Stimulated activated CD8-positive, alpha-beta memory T cell treated with anti-CD3 and anti-CD28 coated beads, Interleukin-12 subunit alpha, Interleukin-12 subunit beta, amount 100 ng/mL, for 1 hour (primary cell): ENCODE measurements around the gene TMEM106C.
A peak's percentile ranks its signal among the peaks of the same experiment; 100 is the strongest.

Experiments used
- DNase-seq: peaks from one replicate; pipeline ENCODE4 v3.0.0-alpha.2; 2020; ENCODE audit warnings: low read depth

TMEM106C gene

DNA sequence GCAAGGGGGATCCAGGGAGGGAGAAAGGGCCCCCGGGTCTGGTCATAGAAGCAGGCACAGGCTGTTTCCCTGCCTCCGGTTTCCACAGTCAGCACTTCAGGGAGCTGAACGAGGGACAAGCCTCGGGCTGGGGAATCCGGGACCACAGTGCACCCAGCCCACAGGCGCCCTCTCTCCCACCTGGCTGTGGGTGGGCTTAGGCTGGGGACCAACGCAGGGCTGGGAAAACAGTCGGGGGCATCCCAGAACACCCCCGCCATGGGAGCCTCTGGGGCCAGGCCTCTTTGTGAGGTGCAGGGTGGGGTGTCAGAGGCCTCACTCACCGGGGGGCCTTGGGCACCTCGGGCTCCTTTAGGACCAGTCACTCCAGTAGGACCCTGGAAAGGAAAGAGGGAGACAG lies 16.3 kb downstream of the TMEM106C start:
- no peak for DNase-seq

DNA sequence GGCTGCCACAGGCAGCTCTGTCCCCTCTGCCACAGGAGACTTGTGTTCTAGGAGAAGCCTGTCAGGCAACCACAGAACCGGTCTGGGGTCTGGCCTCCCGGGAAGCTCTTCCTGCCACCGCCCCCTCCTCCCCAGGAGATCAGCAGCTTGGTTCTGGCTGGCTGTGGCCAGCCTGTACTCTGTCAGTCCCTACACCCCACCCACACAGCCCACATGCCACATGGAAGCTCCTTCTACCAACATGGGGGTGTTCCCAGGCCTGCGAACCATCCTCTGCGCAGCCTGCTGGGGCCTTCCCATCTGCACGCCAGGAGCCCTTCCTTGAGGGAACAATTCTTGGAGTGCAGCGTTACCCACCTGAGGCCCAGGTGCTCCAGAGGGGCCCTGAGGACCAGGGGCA lies 16.8 kb downstream of the TMEM106C start:
- no peak for DNase-seq

DNA sequence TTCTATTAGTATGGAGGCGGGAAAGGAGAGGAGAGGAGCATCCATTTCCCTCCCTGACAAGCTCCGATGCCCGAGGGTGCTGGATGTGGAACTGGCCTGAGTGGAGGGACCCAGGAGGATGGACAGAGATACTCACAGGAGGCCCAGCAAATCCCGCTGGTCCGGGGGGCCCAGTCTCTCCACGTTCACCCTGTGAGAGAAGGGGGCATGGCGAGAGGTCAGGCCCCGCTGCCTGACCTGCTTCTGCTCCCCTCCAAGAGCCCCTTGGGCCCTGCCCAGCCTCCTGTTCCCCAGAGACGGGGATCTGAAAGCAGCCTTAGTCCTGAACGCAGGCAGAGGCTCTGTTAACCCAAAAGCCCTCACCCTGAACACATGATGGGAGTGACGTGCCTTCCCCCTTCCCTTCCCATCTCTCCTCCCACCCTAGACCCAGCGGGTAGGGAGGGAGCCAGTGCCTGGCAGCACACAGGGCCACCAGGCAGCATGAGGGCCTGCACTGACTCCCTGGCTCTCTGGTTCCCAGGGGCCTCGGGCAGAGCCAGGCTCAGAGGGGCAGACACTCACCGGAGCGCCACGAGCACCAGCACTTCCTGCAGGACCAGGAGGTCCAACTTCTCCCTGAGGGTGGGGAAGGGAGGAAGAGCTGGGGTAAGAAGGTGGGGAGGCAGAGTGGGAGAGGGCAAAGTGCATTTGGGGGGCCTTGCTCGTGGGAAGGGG lies 17.5 kb downstream of the TMEM106C start:
- DNase-seq, result no peak

DNA sequence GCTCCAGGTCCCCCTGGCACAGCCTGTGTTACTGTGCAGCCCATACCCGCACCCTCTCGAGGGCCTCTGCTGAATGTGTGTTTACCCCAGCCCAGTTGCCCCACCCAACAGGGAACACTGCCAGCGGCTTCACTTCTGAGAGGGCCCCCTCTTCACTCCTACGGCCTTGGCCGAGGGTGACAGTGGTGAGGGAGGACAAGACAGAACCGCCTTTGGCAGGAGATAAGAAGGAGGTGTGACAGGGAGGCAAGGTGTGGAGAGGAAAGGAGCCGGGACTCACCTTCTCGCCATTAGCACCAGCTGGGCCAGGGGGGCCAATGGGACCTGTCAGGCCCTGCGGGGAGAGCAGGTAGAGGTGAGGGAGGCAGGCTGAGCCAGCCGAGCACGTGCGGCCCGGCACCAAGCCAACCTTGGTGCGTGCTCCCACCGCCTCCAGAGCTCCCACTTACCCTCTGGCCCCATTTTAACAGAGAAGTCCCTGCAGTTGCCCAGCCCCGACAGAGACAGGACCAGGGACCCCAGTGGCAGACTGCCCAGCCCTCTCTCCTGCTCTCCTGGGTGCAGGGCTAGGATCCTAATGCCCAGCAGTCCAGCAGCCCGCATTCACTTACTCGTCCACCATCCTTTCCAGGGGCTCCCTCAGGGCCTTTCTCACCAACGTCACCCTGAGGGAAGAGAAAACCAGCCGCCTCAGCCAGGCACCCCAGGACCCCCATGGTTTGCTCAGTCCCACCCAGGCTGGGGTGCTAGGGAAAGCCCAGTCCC lies 18.3 kb downstream of the TMEM106C start:
- no peak for DNase-seq

DNA sequence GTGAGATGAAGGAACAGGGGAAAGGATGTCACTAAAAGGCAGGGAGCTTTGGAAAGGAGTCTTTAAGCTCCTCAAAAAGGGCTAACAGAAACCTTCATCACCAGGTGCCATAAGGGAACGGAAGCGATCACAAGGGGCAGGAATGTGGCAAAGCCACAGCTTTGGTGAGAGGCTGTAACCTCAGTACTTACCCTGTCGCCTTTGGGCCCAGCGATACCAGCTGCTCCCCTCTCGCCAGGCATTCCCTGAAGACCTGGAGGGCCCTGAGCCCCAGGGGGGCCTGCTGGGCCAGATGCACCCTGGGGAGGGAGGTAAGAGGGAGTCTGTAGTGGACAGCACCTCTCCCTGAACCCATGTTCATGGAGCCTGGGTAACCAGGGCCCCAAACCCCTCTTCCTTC lies 18.9 kb downstream of the TMEM106C start:
- DNase-seq, result no peak

DNA sequence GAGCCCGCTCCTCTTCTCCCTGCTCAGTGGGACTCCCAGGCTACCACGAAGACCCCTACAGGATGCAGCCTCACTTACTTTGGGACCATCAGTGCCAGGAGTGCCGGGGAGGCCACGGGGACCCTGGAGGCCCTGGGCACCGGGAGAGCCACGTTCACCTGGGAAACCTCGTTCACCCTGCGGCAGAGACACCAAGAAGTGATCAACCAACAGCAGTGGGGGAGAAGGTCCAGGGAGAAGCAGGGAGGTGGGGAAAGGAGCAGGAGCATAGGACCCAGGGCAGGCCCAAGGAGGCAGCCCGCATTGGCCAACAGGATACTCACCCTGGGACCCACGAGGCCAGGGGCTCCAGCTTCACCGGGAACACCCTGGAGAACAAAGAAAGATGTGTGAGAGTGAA lies 19.4 kb downstream of the TMEM106C start:
- DNase-seq, result no peak

DNA sequence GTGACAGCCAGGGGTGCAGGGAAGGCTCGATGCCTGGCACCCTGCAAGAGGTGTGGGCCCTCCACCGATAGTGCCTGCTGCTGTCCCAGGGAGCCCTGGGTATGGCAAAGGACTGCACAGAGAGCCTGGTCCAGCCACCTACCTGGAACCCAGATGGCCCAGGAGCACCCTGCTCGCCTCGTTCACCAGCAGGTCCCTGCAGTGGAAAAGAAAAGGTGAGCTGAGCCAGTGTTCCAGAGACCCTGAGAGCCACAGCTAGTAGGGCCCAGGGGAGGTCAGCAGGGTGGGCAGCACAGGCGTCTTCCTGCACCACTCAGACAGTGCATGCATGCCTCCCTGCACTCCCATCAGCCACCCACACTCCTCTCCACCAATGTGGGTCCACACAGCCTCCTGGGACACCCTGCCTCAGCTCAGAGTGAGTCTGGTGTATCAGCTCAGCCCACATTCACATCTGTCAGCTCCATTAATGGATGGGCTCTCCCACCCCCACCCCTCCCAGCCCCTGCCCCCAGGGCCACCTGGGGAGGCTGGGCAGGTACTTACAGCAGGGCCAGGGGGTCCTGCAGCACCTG lies 20.2 kb downstream of the TMEM106C start:
- DNase-seq, result no peak

DNA sequence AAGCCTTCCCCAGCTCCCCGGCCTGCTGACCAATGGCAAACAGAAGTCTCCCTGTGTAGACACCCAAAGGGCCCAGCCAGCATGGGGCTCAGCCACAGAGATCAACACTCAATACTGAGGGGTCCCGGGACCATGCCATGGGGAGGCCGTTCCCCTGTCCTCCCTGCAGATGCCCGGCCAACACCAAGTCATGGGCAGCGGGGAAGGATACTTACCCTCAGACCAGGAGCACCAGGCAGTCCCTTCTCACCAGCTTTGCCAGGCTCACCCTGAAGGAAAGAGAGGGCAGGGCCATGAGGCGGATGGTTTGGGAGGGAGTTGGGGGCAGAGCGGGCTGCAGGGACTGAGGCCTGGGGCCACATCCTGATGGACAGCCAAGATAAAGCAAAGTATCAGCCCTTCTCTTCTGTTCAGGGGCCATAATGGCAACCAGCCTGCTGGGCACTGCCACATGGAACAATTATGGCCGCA lies 21.0 kb downstream of the TMEM106C start:
- no peak for DNase-seq

DNA sequence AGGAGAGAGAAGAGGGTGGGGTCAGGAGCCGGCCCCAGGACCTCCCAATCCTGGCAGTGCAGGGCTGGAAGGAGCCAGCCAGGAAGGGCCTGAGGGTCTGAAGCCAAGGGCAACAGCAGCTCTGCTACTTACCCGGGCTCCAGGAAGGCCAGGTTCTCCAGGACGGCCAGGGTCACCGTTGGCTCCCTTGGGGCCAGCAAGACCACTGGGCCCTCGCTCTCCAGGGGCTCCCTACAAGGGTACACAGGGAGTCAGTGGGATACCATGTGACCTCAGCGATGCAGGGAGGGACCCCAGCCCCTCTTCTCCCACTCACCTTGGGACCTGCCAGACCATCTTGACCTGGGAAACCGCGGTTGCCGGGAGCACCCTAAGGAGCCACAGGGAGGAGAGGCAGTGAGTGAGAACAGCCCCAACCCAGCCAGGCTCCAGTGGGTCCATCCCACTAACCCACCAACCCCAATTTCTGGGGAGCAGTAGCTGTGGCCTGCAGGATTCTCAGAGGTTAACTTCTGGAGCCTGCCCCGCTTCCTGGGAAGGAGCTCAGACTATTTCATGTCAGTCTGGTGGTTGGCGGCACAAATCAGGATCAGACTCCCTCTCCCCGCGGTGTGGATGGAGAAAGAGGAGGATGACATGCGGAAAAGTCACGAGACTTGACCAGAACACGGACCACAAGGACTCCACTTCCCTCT lies 22.3 kb downstream of the TMEM106C start:
- DNase-seq, result no peak

DNA sequence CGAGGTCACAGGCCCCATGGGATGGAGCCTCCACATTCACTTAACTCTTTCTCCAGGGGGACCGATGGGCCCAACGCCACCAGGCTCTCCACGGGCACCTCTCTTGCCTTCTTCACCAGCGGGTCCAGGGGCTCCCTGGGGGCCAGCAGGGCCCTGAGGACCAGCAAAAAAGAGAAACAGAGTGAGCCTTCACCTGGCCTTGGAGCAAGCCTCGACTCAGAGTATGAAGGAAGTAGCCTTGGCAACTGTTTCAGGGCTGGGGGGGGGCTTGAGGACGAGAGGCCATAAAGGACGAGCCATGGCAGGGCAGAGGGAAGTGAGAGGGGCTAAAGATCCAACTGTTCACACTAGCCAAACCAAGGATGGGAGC lies 22.9 kb downstream of the TMEM106C start:
- DNase-seq, result no peak

DNA sequence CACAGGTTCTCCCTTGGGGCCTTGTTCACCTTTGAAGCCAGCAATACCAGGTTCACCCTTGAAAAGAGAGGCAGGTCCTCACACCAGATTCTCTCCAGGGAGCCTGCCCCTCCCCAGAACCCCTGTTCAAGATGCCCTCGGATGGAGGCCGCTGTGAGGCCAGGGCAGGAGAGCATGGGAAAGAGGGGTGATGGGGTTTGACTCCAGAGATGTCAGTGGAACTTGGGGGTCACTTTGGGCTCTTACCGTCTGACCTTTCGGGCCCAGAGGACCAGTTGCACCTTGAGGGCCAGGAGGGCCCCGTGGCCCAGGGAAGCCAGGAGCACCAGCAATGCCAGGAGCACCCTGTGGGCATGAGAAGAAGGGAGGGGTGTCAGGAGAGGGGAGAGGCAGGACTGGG lies 23.4 kb downstream of the TMEM106C start:
- no peak for DNase-seq

DNA sequence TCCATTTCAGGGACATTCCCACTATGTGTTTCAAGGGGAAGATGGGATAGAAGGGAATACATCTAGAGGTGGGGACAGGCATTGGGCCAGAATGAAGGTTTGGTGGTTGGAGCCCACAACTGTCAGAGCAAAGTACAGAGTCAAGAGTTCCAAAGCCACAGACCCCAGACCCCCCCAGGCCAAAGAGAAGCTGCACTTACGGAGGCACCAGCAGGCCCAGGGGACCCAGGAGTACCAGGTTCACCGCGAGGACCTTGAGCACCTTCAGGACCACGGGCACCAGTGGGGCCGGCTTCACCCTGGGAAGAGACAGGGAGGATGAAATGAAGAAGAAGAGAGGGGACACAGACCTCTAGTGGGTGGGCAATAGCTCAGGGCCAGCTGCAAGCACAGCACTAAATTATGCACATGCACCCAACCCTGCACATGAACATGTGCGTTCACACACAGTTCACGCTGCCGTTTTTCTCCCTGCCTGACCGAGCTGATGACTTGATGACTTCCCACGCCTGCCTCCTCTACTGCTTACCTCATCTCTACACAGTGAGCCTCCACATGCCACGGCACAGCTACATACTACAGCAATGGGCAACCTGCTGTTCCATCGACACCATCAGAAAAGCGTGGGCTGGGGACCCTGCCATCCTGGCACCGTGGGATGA lies 24.1 kb downstream of the TMEM106C start:
- DNase-seq, result no peak

DNA sequence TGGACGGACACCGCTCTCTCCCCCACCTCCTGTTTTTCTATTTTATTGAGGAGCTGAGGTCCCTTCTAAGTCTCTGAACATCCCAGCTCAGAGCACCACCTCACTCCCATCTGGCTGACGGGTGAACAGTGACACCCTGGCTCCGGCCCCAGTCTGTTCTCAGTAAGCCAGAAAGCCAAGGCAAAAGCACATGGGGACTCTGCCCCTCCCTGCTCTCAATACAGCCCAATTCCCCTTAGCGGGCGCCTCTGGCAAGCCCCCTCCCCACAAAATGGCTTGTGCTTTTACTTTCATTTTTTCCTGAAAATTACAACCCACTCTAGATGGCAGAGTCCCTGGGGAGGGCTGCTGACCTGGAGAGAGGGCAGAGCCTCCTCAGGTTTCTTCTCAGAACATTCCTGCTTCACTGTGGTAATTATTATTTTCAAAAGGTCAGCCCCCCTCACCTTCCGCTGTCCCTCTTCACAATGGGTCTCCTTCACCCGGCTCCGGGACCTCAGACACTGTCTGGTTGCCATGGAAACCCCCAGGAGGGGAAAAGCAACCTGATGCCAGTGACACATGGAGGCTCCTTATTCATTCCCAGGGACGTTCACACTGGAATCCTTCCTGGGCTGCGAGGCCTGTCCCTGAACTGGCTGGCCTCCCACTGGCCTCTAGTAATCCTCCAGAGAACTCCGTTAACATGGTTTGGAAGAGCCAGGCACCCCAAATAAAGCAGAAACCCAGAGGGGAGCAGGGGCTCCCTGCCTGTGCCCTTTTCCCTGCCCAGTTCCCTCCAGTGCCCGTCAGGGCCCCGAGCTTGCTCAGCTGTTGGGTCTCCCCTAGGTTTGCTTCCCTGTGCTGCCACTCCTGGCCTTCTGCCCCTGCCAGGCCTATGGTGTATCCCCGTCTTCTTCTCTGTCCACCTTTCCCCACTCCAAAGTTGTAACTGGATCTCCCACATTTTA lies 25.0 kb downstream of the TMEM106C start:
- no peak for DNase-seq

DNA sequence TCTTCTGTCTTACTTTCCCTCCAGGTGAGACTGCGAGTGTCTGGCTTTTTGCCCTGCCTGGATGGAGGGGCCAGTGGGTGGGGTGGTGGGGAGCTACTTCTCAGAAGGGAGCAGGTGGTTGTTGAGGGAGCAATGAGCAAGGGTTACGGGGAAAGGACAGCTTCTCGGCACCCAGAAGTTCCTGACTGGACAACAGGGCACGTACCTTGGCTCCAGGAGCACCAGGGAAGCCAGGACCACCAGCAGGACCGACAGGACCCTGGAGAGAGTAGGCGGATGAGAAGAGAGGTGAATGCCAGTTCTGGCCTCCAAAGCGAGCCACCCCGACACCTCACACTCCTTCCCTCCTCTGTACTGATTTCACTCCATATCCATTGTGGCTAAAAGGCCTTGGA lies 25.6 kb downstream of the TMEM106C start:
- DNase-seq, result no peak

DNA sequence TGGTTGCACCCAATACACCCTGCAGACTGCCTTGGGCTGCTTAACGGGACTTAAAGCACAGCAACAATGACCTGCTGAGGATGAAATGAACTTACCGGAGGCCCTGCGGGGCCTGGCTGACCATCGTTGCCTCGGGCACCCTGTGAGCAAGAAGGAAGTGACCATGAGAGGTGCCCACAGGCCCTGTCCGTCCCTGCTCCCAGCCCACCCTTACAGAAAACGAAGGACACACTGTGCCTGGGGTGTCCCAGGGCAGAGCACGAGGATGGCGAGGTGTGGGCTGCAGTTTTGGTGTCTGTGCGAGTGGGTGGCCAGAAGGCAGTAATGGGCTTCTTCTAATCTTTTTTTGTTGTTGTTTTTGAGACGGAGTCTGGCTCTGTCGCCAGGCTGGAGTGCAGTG lies 26.3 kb downstream of the TMEM106C start:
- no peak for DNase-seq

DNA sequence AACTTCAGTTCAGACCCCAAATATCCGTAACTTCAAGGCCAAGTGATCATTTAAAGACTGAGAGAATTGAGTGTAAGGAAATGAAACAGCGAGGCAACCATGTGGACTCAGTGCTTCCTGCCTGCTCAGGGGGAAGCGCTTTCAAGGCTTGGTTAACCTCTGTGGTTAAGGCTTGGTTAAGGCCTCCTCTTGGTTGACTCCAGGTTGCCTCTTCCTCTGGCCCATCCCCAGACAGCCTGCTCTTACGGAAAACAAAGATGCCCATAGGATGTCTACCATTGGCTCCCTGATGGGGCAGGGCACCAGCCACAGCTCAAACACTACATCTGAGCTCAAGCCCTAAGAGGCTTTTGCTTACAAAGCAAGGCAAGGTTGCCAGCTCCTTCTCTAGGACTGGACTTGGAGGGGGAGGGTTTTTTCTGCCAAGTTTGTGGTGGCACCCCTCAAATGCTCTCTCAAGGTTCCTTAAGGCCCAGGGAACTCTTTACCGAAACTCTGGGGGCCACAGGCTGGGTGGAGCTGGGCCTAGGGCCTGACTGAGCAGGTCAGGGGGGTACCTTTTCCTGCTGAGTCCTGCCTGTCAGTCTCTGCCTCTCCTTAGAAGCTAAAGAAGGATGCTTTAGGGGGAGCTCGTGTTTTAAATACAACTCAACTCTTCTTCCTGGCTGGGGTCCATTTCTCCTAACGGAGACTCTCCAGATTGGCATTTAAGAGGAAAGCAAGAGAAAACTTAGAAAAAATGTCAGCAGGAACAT lies 27.1 kb downstream of the TMEM106C start:
- DNase-seq, result peak; percentile 19

DNA sequence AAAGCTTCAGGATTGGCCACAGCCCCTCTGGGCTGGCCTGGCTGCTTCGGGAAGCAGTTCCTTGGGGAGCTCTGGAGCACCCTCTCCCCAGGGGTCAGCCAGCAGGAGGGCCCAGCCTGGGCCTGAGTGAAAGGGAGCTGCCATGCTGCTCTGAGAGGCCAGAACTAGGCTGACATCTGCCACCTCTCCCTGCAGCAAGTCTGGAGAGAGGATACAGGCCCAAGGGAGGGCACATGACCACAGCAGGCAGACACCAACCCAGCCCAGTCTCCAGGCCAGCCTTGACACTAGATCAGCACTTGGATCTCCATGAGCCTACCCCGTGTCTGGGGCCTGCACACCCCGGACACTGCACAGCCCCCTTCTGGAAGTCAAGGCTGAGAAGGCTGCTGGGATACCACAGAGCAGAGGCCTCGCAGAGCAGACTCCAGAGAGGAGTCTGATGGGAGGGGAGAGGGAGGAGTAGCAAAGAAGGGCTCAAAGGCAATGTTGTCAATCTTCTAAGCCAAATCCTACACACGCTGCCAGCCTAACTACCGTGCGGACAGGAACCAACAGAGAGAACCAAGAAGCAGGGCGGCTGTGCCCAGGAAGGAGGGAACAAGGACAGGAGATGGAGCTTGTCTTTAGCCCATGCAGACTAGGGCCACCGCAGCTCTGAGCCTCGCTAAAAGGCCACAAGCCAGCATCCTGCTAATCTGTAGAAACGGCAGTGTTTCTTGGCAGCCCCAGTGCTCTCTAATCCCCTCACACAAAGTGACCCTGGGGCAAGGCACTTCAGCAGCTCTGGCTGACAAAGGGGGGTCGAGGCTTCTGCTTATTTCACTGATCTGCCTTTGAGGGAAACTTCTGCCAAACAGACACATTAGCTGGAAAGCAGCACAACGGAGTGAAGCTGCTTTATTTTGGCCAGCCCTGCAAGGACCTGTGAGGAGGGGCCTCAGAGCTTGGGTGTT lies 28.0 kb downstream of the TMEM106C start:
- DNase-seq, result no peak

DNA sequence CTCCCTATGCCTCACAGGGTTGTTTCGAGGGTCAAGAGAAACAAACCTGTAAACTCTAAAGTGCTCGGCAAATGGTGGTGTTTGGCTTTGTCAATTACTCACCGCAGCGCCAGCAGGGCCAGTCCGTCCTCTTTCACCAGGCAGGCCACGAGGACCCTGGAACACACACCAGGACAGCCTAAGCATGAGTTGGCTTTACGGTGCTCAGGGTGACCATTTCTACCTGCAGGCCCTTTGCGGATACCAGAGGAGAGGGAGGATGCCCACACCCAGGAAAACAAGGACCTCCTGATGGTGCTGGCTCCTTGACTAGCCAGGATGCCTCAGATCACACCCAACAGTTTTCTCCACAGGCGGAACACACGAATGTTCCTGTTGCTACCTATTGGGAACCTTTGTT lies 29.4 kb downstream of the TMEM106C start:
- DNase-seq, result no peak

DNA sequence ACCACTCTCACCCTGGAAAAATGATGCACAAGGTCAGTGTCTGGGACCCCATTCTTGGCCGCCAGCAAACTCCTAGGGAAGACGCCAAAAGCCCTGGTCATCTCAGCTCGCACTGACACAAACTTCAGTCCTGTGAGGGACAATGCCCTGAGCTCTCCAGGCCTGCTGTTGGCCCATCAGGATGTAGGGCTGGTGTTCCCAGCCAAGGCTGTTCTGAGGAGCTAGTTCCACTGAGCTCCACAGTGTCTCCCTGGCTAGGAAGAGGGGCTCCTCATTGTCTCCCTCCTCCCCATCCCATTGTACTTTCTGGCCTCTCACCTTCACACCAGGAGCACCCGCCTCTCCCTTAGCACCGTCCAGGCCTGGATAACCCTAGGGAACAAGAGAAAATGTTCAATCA lies 30.1 kb downstream of the TMEM106C start:
- DNase-seq, result no peak
